ENCODE results near the gene PRR5L.
A peak's percentile ranks its signal among the peaks of the same experiment; 100 is the strongest.

The PRR5L gene

GRCh38 chr11:36407356-36407755 lies 111.3 kb downstream of the PRR5L start:
- DNase-seq = no peak

GRCh38 chr11:36408498-36409136 lies 112.5 kb downstream of the PRR5L start:
- no peak for DNase-seq

- peak; percentile 79 for DNase-seq
Measured at GRCh38 chr11:36409152-36409816, 113.2 kb downstream of the PRR5L start.

GRCh38 chr11:36411202-36411640 lies 115.1 kb downstream of the PRR5L start:
- peak; percentile 65 for DNase-seq

DNA sequence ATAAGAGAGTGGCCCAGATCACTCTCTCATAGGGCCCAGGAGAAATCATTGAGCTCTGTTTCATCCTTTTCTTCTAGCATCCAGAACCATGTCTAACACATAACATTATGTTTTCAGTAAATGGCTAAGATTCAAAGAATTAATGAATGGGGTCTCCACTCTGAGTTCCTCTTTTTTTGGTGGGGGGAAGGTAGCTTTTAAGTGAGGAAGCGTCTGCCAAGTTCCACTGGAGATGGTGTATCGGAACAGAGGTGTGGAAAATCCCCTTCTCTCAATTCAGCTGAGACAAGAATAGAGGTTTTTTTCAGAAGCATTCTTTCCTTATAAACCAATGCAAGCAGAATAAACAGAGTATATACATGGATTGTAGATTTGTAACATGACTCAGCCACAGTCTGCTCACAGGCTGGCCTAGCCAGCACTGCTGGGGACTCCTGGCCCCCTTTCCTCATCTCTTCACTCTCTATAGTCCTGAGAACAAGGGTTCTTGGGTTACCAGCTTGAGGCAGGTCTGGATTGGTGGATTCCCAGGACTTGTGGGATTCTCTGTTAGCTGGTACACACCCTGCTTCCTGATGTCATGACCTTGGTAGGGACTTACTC lies 116.8 kb downstream of the PRR5L start:
- no peak for DNase-seq

DNA sequence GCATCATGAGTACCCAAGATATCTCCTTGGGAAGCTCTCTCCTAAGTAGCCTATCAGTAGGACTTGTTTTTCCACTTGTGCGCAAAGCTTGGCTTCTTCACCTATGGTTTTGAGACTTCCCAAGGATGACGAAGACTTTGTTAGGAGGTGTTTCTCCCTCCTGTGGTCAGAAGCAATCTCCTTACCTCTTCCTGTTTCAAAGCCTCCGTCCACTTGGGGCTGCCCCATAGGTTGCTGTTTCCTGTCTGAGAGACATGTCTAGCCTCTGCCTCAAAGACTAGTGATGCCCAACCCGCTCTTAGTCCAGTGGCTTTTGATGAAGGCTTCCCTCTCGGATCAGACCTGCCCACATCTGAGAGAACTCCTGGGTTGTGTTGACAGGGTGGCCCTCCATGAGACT lies 121.1 kb downstream of the PRR5L start:
- DNase-seq = peak; percentile 39

DNA sequence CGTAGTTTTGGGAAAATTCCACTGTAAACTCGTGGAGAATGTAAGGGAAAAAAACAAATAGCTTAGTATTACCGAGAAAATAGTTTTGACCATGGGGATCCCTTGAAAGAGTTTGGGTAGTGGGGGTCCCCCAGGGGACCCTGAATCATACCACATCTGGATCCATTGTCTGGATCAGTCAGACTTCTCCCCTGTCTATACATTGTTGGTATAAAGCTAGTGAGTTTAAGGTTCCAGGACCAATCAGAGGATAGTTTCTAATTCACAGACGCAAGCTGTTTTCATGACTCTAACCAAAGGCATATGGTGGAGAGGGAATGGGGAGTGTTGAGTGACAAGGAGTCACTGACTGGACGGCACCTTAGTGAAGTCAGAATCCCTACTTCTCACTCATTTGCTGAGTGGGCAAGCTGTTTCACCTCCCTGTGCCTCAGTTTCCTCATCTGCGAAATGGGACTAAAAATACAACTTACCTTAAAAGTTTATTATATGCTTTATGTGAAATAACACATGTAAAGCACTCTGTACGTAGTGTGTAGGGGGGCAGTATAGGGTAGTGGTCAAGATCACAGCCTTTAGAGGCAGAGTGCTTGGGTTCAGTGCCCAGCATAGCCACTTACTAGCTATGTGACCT lies 123.8 kb downstream of the PRR5L start:
- no peak for DNase-seq

DNA sequence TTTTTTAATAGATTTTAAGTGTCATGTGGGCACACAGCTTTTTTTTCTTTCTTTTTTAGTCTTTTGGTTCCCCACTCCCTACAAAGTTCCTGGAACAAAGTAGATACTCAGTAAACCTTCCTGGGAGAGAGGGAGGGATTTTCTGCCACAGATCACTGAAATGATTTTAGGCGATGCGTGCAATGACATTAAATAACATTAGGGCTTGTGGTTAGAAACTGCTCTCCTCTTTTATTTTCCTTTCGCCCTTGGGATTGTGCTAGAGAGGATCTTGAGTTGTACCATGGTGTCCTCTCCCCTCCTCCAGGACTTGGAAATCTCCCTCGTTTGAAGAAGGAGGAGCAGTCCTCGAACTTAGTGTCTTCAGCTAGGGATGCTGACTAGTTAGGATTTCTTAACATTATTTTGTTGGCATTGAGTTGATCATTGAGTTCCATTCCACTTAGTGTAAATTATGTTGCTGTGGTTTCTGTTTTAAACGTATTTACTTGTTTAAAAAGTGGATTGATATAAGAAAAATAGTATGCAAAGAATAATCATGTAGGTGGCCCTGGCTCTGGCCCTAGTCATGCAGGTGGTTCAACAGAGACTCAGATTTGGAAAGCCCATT lies 125.6 kb downstream of the PRR5L start:
- DNase-seq = no peak

GRCh38 chr11:36425561-36426081 lies 129.5 kb downstream of the PRR5L start:
- DNase-seq = no peak

GRCh38 chr11:36426226-36426848 lies 130.2 kb downstream of the PRR5L start:
- DNase-seq = no peak

DNA sequence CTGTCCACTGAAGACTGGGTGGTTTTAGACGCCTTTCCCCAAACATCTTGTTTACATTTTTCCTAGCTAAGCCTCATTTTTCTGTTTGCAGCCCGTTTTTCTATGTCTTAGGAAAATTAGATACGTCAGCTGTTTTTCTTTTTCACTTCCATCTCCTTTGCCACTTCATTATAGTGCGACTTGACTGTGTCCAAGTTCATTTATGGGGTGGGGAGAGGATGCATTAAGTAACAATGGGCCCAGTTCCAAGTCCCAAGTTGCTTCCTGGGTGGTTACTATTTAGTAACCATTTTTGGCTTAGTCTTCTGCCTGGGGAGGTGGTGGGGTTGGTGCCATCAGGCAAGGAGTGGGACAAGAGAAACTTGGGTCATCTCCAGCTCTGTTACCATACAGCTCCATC lies 131.0 kb downstream of the PRR5L start:
- DNase-seq = no peak

DNA sequence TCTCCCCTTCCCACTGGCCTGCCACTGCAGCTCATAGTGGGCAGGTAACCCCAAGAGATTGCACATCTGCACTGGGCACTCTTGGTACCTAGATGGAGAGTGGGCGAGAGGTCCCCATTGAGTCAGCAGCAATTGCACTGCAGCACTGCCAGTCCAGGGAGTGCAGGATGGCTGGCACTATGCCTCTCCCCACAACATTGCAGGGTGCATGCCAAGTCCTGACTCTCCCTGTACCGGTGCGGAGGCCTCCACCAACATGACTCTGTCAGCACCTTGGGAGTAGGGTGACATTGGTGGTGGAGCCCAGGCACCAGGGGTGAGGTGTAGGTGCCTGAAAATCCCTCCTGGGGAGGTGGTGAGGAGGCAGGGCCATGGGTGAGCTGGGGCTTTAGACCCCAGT lies 131.8 kb downstream of the PRR5L start:
- DNase-seq = no peak

- peak; percentile 84 for DNase-seq
Measured at GRCh38 chr11:36431429-36432092, 135.5 kb downstream of the PRR5L start.

GRCh38 chr11:36432093-36432469 lies 136.0 kb downstream of the PRR5L start:
- DNase-seq = no peak

DNA sequence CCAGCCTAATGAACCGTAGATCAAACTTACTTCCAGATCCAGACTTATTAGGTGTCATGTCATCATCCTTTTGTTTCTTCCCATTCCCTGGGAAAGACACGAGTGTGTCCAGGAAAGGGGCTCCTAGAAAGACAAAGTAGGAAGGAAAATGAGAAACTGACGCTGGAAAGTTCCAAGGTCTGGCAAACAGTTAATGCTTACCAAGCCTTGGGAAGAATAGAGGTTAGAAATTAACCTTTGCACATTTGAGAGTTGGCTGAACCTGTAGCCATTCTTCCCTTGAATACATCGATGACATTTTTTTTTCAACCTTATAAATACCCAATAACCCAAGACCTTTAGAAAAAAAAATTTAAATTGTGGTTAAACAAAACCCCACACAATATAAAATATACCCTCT lies 136.7 kb downstream of the PRR5L start:
- DNase-seq = no peak

DNA sequence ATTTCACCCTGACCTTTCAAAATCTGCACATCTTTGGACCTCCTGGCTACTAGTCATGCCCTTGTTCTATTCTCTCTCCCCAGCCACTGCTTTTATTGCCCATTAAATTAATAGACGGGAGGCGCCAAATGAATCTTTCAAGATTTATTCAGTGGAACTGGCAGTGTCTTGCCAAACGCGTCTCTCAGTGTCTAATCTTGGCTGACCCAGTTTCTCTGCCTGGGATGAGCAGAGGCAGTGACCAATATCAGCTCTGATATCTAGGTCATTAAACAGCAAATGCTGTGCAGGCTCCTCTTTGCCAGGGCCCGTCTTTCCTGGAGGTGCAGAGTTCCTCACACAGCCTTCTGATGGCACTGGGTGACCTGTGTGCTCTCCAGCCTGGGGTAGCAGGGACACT lies 140.0 kb downstream of the PRR5L start:
- no peak for DNase-seq

- DNase-seq = no peak
Measured at GRCh38 chr11:36436589-36436988, 140.5 kb downstream of the PRR5L start.

DNA sequence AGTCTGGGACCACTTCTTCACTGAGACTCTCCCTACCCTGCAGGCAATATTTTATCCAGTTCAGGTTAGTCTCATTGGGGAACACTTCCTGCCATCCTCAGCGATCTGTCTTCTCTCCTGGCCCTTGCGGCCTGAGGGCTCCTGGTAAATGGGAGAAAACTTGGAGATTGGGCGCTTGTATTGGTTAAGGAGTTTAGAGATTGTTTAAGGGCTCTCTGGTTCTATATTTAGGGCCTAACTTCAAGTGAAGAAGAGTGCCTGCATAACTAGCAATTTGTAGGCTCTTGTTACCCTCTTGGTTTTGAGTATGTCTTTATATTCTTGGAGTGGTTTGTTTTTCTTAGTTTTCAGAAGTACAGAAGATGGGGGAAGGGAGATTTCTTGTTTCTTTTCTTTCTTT lies 141.3 kb downstream of the PRR5L start:
- no peak for DNase-seq

DNA sequence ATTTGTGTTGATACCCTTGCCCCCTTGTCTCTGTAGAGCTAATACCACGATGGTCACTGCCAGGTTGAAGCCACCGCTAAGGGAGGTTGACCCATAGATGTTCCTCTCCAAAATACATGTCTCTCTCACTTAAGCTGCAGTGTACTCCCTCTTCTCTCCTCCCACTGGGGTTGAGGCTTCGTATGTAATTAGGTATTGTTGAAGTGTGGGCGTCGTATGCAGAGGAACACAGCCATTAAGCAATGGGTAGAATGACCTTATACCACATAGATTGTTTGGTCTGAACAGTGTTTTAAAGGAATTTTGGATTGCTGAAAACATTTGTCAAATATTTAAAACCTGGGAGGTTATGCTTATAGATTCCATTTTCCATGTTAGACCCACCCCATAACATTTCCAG lies 142.0 kb downstream of the PRR5L start:
- no peak for DNase-seq

- DNase-seq = peak; percentile 64
Measured at GRCh38 chr11:36441610-36442208, 145.6 kb downstream of the PRR5L start.

GRCh38 chr11:36443661-36444060 lies 147.6 kb downstream of the PRR5L start:
- DNase-seq = no peak

GRCh38 chr11:36446135-36446534 lies 150.0 kb downstream of the PRR5L start:
- DNase-seq = no peak

Data from activated CD4-positive, alpha-beta T cell treated with anti-CD3 and anti-CD28 coated beads, Interleukin-2, Interleukin-6, amounts not matched to agents 100 ng/mL and 50 ng/mL, durations not matched to agents 16 hours and 8 hours (primary cell).